Hindlimb muscle (tissue), 1 donor: ENCODE data around the gene OMP. TPM values are rescaled to one million over a fixed set of nuclear protein-coding genes. Genes with fewer than 3 reads are reported as not detected.

Experiments
- DNase-seq: peaks from one replicate; pipeline ENCODE4 v3.0.0-alpha.2; 2013
- polyA plus RNA-seq: library from polyadenylated mRNA; unstranded; fragments of 120-200 nt; gene quantifications from one replicate; pipeline ENCODE4 v1.2.1, GENCODE V29; 2013; ENCODE audit not compliant: insufficient read length

Gene OMP
- polyA plus RNA-seq, 1 donor: not detected

GRCh38 chr11:77125191-77125590 is 22.6 kb downstream of the OMP start:
- DNase-seq: no peak

- DNase-seq: no peak
These were observed 23.1 kb downstream of the OMP start for GRCh38 chr11:77125695-77126094.

- DNase-seq: no peak
These were observed 23.6 kb downstream of the OMP start for GRCh38 chr11:77126156-77126775.

GRCh38 chr11:77126861-77127234 is 24.2 kb downstream of the OMP start:
- no peak for DNase-seq

- DNase-seq: peak; percentile 75
These were observed 24.7 kb downstream of the OMP start for GRCh38 chr11:77127235-77127911.

GRCh38 chr11:77127920-77128691 is 25.5 kb downstream of the OMP start, which contains the start of gene MYO7A:
Gene MYO7A (plus strand): TSS chr11:77128246. CDS start chr11:77130635, 2,389 bp downstream.
- no peak for DNase-seq

GRCh38 chr11:77129069-77129841 is 26.6 kb downstream of the OMP start:
- DNase-seq: no peak

GRCh38 chr11:77129842-77130756 is 27.5 kb downstream of the OMP start:
- DNase-seq: no peak

- no peak for DNase-seq
These were observed 28.3 kb downstream of the OMP start for GRCh38 chr11:77130763-77131513.

- DNase-seq: no peak
These were observed 28.9 kb downstream of the OMP start for GRCh38 chr11:77131560-77131959.

- DNase-seq: no peak
These were observed 32.4 kb downstream of the OMP start for GRCh38 chr11:77135069-77135468.

- no peak for DNase-seq
These were observed 33.4 kb downstream of the OMP start for GRCh38 chr11:77136074-77136473.

- no peak for DNase-seq
These were observed 34.3 kb downstream of the OMP start for GRCh38 chr11:77136784-77137420.

- no peak for DNase-seq
These were observed 34.8 kb downstream of the OMP start for GRCh38 chr11:77137421-77137820.

- DNase-seq: no peak
These were observed 35.5 kb downstream of the OMP start for GRCh38 chr11:77138106-77138649.

GRCh38 chr11:77139201-77139600 is 36.6 kb downstream of the OMP start:
- no peak for DNase-seq

GRCh38 chr11:77140231-77140851 is 37.7 kb downstream of the OMP start:
- no peak for DNase-seq

GRCh38 chr11:77141034-77141433 is 38.4 kb downstream of the OMP start:
- DNase-seq: no peak

- no peak for DNase-seq
These were observed 38.8 kb downstream of the OMP start for GRCh38 chr11:77141475-77141874.
